B cell (primary cell): ENCODE measurements around the gene CDHR2.

ENCODE experiments used
- CTCF ChIP-seq: fragments of 200-600 bp; IDR thresholded peaks from one replicate; pipeline ENCODE4 v1.8.0; 2022; ENCODE audit warnings: antibody characterized with exemption, mild to moderate bottlenecking
- EZH2 ChIP-seq: IDR thresholded peaks from 2 replicates; pipeline ENCODE4 v1.6.1; 2012; ENCODE audit warnings: borderline replicate concordance, low read depth, mild to moderate bottlenecking, moderate library complexity, low read length; ENCODE audit not compliant: insufficient read depth, poor library complexity, severe bottlenecking

GRCh38 chr5:176579323-176579722 is 30.2 kb downstream of the CDHR2 start:
- TF ChIP-seq CTCF, result no peak
- no peak for TF ChIP-seq EZH2
